ENCODE measurements around the gene POLR2H. TPM values are rescaled to one million over a fixed set of nuclear protein-coding genes. Genes with fewer than 3 reads are reported as not detected.

The POLR2H gene
- total and polyA plus RNA-seq, 9 donors = 47.3 to 86.9 (median 60.6) TPM

- H3K36me3 ChIP-seq = no peaks in the 10 kb centered on the region
- DNase-seq = peak in 2 of 5 donors; percentile 42 to 48
- no peaks in the 10 kb centered on the region for H3K9me3 ChIP-seq
- TF ChIP-seq POLR2A (IDR thresholded peaks at IDR 0.05) (no peak), CTCF (IDR thresholded peaks at IDR 0.05) (no peak), EP300 (IDR thresholded peaks at IDR 0.05) (no peak)
- 10 to 18% (median 12%) methylated on average over 16 of the region's 16 CpGs for WGBS, 3 donors
- peaks cover 13% of the 10 kb centered on the region for H3K4me1 ChIP-seq (ENCODE audit: insufficient read depth)
- intact Hi-C loops (cut with DNase I) = loop anchor here in 2 of 4 donors (5.0 to 10.0 kb wide), 3 partner anchors 41 to 681 kb away; partner anchors contain the start of genes CLCN2 (in 1 of the 2), KLHL24 (in 1 of the 2) and POLR2H (in 1 of the 2)
- H3K27ac ChIP-seq = peak overlapping the region; percentile 94 to 95
- H3K27me3 ChIP-seq = no peaks in the 10 kb centered on the region
- peak overlapping the region; percentile 52 for H3K4me3 ChIP-seq
These were observed 45.4 kb upstream of the POLR2H start for GRCh38 chr3:184315871-184316661.

DNA sequence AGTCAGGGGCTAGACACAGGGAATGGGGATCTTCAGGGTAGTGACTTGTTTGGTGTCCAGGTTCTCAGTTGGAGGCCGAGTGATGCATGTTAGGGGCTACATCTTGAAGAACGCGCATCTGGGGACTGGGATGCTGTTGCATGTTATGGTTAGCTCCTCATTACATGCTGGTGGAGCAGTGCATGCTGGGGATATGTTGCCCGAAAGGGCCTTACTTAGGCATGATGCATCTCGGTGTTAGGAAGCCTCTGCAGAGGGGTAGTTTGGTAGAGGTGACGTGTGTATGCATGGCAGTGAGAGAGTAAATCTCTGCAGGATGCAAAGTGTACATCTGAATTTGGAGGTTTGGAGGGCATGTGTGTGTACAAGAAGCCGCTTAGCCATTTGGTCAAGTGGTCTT is 44.7 kb upstream of the POLR2H start:
- no peak for TF ChIP-seq CTCF (IDR thresholded peaks at IDR 0.05)
- no peak overlapping the region for H3K4me3 ChIP-seq
- H3K9me3 ChIP-seq = no peaks in the 10 kb centered on the region
- no peak for DNase-seq
- peaks cover 15% of the 10 kb centered on the region for H3K4me1 ChIP-seq (ENCODE audit: insufficient read depth)
- peaks cover 1% of the 10 kb centered on the region for H3K36me3 ChIP-seq
- WGBS, 3 donors = 48 to 60% (median 54%) methylated on average over 7 of the region's 7 CpGs
- intact Hi-C loops (cut with DNase I) = loop anchor here in 2 of 4 donors (5.0 to 10.0 kb wide), 3 partner anchors 41 to 682 kb away; partner anchors contain the start of genes CLCN2 (in 1 of the 2), KLHL24 (in 1 of the 2) and POLR2H (in 1 of the 2)
- no peak overlapping the region for H3K27ac ChIP-seq
- H3K27me3 ChIP-seq = no peaks in the 10 kb centered on the region

DNA sequence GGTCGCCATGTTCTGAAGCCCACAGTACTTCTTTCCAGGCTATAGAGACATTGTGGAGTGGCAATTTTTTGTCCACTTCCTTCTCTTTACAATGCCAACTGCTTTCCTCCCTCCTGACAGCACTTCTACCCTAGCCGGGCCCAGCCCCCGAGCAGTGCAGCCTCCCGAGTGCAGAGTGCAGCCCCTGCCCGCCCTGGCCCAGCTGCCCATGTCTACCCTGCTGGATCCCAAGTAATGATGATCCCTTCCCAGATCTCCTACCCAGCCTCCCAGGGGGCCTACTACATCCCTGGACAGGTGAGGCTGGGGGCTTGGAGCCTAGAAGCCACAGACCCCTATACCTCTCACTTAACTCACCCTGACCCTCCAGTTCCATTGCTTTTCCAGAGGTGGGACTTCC is 44.3 kb upstream of the POLR2H start:
- no peak for DNase-seq
- Histone ChIP-seq H3K4me1 (ENCODE audit: insufficient read depth) (peaks cover 15% of the 10 kb centered on the region), H3K9me3 (no peaks in the 10 kb centered on the region), H3K36me3 (peaks cover 3% of the 10 kb centered on the region), H3K27ac (no peak overlapping the region), H3K4me3 (no peak overlapping the region), H3K27me3 (no peaks in the 10 kb centered on the region)
- intact Hi-C loops (cut with DNase I) = loop anchor here in 2 of 4 donors (5.0 to 10.0 kb wide), 3 partner anchors 40 to 682 kb away; partner anchors contain the start of genes CLCN2 (in 1 of the 2), KLHL24 (in 1 of the 2) and POLR2H (in 1 of the 2)
- 44 to 63% (median 47%) methylated on average over 5 of the region's 5 CpGs for WGBS, 3 donors
- TF ChIP-seq CTCF (IDR thresholded peaks at IDR 0.05) = no peak
- no peak for TF ChIP-seq POLR2A (IDR thresholded peaks at IDR 0.05)
- TF ChIP-seq EP300 (IDR thresholded peaks at IDR 0.05) = no peak

DNA sequence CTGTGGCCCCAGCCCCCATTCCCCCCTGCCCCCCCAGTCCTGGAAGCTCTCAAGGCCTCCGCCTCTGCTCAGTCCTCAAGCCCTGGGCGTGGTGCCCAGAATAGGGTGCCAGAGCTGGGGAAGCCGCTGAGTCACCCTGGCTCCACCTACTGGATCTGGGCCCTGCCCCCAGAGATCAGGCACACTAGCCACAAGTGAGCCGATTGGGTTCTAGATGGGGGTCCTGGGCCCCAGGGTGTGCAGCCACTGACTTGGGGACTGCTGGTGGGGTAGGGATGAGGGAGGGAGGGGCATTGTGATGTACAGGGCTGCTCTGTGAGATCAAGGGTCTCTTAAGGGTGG is 41.4 kb upstream of the POLR2H start:
- Histone ChIP-seq H3K9me3 (no peaks in the 10 kb centered on the region), H3K4me3 (no peak overlapping the region), H3K27ac (peak overlapping the region; percentile 63 to 73), H3K27me3 (no peaks in the 10 kb centered on the region), H3K4me1 (ENCODE audit: insufficient read depth) (peaks cover 15% of the 10 kb centered on the region), H3K36me3 (peaks cover 3% of the 10 kb centered on the region)
- intact Hi-C loops (cut with DNase I) = loop anchor here in 1 of 4 donors (10.0 kb wide), 1 partner anchor 135 kb away; the partner anchor contains the start of gene ABCF3
- peak; percentile 98 to 100 (median 99) for DNase-seq
- TF ChIP-seq POLR2A (IDR thresholded peaks at IDR 0.05) = no peak
- no peak for TF ChIP-seq CTCF (IDR thresholded peaks at IDR 0.05)
- no peak for TF ChIP-seq EP300 (IDR thresholded peaks at IDR 0.05)
- 0 to 4% (median 1%) methylated on average over 4 of the region's 4 CpGs for WGBS, 3 donors

Data from ovary (tissue), 9 donors.